Measurements from ENCODE around the gene SELP. TPM values are rescaled to one million over a fixed set of nuclear protein-coding genes. Genes with fewer than 3 reads are reported as not detected.

Gene SELP
- total and polyA plus RNA-seq, 4 donors = 1.7 to 8.1 (median 2.4) TPM

DNA sequence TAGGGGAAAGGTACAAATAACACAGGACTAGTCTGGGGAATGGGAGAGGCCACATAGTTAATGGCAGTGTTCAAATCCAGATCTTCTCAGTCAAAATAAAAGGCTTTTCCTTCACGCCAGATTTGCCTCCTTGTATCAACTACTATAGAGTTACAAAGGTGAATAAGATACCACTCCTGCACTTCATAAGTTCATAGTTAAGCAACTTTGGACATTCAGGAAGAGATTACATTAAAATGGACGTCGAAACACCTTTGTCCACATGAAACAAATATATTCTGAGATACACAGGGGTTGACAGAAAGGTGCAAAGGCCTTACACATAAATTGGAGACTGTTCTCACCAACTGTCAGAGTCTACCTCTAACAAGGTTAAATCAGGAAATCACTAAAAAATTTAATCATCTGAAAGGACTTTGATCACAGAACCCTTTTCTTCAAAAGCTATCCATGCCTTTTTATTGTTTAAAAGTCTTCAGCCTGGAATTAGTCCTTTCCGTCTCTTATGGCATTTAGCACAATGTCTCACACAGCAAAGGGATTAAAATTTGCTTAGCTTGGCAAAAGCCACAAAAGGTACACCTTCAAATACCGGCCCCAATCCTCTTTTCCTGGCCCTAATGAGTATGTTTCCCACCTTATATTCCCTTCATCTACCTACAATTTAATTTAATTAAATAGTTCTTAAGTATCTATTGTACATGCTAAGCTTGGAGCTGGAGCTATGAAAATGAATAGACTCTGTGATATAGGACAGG is 51.8 kb downstream of the SELP start:
- Histone ChIP-seq H3K9me3 (ENCODE audit: control insufficient read depth in 4 of 4, low read length in 3 of 4) (no peaks in the 10 kb centered on the region), H3K27me3 (ENCODE audit: control insufficient read depth in 4 of 4, insufficient read depth in 4 of 4, low read length in 3 of 4) (no peaks in the 10 kb centered on the region), H3K9ac (ENCODE audit: low read depth in 1 of 2, low read length in 2 of 2) (no peak overlapping the region), H3K4me3 (ENCODE audit: low read depth in 1 of 3, low read length in 3 of 3) (no peak overlapping the region), H3K27ac (ENCODE audit: low read depth in 1 of 2, low read length in 2 of 2) (peak overlapping the region in 1 of 2 donors; percentile 16), H3K36me3 (ENCODE audit: control insufficient read depth in 4 of 4, insufficient read depth in 3 of 4, low read depth in 1 of 4, low read length in 3 of 4) (peaks cover 2 to 18% (median 8%) of the 10 kb centered on the region in 4 donors), H3K4me1 (ENCODE audit: control insufficient read depth in 4 of 4, insufficient read depth in 4 of 4, low read length in 3 of 4) (peaks cover 17 to 69% (median 37%) of the 10 kb centered on the region in 4 donors)
- WGBS = 58% methylated on average over 5 of the region's 5 CpGs
- no peak for DNase-seq (ENCODE audit: low spot score)
- TF ChIP-seq YY1 (IDR thresholded peaks at IDR 0.05) (no peak), SP1 (IDR thresholded peaks at IDR 0.05) (no peak), RAD21 (IDR thresholded peaks at IDR 0.05) (no peak), FOXA2 (IDR thresholded peaks at IDR 0.05) (no peak), JUND (IDR thresholded peaks at IDR 0.05) (no peak), RXRA (IDR thresholded peaks at IDR 0.05) (no peak), MAX (IDR thresholded peaks at IDR 0.05) (no peak), EGR1 (IDR thresholded peaks at IDR 0.05; ENCODE audit: low read depth in 2 of 2) (no peak), ATF3 (IDR thresholded peaks at IDR 0.05) (no peak), ZBTB33 (IDR thresholded peaks at IDR 0.05) (no peak), TAF1 (conservative IDR thresholded peaks at IDR 0.05) (no peak), HNF4A (conservative IDR thresholded peaks at IDR 0.05) (no peak), NR2F2 (IDR thresholded peaks at IDR 0.05) (no peak)
- TF ChIP-seq, protein P1, sequence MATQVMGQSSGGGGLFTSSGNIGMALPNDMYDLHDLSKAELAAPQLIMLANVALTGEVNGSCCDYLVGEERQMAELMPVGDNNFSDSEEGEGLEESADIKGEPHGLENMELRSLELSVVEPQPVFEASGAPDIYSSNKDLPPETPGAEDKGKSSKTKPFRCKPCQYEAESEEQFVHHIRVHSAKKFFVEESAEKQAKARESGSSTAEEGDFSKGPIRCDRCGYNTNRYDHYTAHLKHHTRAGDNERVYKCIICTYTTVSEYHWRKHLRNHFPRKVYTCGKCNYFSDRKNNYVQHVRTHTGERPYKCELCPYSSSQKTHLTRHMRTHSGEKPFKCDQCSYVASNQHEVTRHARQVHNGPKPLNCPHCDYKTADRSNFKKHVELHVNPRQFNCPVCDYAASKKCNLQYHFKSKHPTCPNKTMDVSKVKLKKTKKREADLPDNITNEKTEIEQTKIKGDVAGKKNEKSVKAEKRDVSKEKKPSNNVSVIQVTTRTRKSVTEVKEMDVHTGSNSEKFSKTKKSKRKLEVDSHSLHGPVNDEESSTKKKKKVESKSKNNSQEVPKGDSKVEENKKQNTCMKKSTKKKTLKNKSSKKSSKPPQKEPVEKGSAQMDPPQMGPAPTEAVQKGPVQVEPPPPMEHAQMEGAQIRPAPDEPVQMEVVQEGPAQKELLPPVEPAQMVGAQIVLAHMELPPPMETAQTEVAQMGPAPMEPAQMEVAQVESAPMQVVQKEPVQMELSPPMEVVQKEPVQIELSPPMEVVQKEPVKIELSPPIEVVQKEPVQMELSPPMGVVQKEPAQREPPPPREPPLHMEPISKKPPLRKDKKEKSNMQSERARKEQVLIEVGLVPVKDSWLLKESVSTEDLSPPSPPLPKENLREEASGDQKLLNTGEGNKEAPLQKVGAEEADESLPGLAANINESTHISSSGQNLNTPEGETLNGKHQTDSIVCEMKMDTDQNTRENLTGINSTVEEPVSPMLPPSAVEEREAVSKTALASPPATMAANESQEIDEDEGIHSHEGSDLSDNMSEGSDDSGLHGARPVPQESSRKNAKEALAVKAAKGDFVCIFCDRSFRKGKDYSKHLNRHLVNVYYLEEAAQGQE (IDR thresholded peaks at IDR 0.05) = no peak
- TF ChIP-seq, protein P2, sequence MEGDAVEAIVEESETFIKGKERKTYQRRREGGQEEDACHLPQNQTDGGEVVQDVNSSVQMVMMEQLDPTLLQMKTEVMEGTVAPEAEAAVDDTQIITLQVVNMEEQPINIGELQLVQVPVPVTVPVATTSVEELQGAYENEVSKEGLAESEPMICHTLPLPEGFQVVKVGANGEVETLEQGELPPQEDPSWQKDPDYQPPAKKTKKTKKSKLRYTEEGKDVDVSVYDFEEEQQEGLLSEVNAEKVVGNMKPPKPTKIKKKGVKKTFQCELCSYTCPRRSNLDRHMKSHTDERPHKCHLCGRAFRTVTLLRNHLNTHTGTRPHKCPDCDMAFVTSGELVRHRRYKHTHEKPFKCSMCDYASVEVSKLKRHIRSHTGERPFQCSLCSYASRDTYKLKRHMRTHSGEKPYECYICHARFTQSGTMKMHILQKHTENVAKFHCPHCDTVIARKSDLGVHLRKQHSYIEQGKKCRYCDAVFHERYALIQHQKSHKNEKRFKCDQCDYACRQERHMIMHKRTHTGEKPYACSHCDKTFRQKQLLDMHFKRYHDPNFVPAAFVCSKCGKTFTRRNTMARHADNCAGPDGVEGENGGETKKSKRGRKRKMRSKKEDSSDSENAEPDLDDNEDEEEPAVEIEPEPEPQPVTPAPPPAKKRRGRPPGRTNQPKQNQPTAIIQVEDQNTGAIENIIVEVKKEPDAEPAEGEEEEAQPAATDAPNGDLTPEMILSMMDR (IDR thresholded peaks at IDR 0.05; ENCODE audit: low read depth, low read length, missing input control) = no peak

All from liver (tissue), 9 donors.